GM12892 (cell line): Measurements from ENCODE around the gene DNMT3A.

Experiments used
- DNase-seq: peaks from one replicate; pipeline ENCODE4 v3.0.0; 2011; ENCODE audit not compliant: insufficient read length
- FAIRE-seq: peaks from 2 replicates; lab custom pipeline; 2011; peaks lifted over from hg19 to GRCh38; lab: Jason Lieb, UNC
- POLR2A ChIP-seq: IDR thresholded peaks from 2 replicates; pipeline ENCODE4 v1.6.1; 2011; ENCODE audit warnings: low read depth, low read length, control low read depth
- POLR2AphosphoS5 ChIP-seq: IDR thresholded peaks from 2 replicates; pipeline ENCODE4 v1.6.1; 2011; ENCODE audit warnings: low read depth, low read length, control low read depth
- TAF1 ChIP-seq: IDR thresholded peaks from 2 replicates; pipeline ENCODE4 v1.6.1; 2011; ENCODE audit warnings: low read depth, mild to moderate bottlenecking, control low read depth, low read length, borderline replicate concordance

Gene DNMT3A

GRCh38 chr2:25188405-25188804 is 153.3 kb downstream of the DNMT3A start:
- no peak for FAIRE-seq
- DNase-seq, result no peak
- no peak for TF ChIP-seq POLR2AphosphoS5
- TF ChIP-seq TAF1, result no peak
- TF ChIP-seq POLR2A, result no peak

GRCh38 chr2:25187729-25188350 is 153.9 kb downstream of the DNMT3A start:
- TF ChIP-seq TAF1 (no peak), POLR2A (no peak), POLR2AphosphoS5 (no peak)
- FAIRE-seq, result no peak
- DNase-seq, result no peak

GRCh38 chr2:25184254-25184653 is 157.5 kb downstream of the DNMT3A start:
- no peak for FAIRE-seq
- no peak for TF ChIP-seq TAF1
- no peak for TF ChIP-seq POLR2A
- TF ChIP-seq POLR2AphosphoS5, result no peak
- no peak for DNase-seq

GRCh38 chr2:25178976-25179375 is 162.7 kb downstream of the DNMT3A start:
- DNase-seq (no peak), FAIRE-seq (no peak)
- no peak for TF ChIP-seq POLR2AphosphoS5
